Measurements from ENCODE around the gene TRIM34.
"Not testable (repeated sequence)": the region's sequence is repeated elsewhere in the genome, so short reads cannot be mapped to it uniquely, and the experiment has no call there.

The TRIM34 gene

GRCh38 chr11:5620651-5621521 lies 3.9 kb upstream of the TRIM34 start:
- DNase-seq (ENCODE audit: low spot score), result no peak

DNA sequence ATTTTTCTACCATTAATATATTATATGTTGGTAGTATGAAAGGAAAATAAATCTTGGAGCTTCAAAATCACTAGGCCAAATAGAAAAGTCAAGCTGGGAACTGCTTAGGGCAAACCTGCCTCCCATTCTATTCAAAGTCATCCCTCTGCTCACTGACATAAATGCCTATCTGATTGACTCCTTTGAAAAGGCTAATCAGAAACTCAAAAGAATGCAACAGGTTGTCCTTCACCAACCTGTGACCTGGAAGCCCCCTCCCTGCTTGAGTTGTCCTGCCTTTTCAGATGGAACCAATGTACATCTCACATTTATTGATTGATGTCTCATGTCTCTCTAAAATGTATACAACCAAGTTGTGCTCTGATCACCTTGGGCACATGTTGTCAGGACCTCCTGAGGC lies 3.2 kb upstream of the TRIM34 start:
- no peak for DNase-seq (ENCODE audit: low spot score)

DNA sequence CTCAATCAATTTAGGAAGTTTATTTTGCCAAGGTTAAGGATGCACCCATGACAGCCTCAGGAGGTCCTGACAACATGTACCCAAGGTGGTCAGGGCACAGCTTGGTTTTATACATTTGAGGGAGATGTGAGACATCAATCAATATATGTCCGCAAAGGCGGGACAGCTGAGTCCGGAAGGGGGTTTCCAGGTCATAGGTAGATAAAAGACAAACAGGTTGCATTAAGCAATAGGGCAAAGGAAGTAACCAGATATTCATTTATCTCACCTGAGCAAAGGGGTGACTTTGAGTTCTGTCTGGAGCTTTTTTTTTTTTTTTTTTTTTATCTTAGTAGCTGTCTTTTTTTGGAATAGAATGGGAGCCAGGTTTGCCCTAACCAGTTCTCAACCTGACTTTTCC lies 2.0 kb upstream of the TRIM34 start:
- DNase-seq (ENCODE audit: low spot score), result no peak

- DNase-seq (ENCODE audit: low spot score), result no peak
Measured at GRCh38 chr11:5625281-5625680, 480 bp downstream of the TRIM34 start.

- DNase-seq (ENCODE audit: low spot score), result no peak
Measured at GRCh38 chr11:5626196-5626595, 1.4 kb downstream of the TRIM34 start.

DNA sequence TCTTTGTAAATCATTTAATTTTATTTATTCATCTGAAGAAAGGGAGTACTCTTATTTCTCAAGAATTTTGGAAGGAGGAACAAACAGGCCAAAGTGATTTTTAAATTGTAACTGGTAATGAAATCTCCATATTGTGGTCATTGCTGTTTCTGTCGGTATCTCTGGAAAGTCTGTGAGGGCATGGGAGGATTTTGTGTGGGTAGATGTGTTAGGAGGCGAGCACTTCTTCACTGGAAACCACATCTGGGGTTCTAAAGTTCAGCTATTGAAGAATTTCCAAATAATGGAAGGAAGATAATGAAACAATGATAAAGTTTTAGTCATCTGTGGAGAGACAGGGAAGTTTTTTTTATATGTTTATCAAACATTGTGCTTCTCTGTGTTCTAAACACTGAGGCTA lies 6.6 kb downstream of the TRIM34 start:
- no peak for DNase-seq (ENCODE audit: low spot score)

DNA sequence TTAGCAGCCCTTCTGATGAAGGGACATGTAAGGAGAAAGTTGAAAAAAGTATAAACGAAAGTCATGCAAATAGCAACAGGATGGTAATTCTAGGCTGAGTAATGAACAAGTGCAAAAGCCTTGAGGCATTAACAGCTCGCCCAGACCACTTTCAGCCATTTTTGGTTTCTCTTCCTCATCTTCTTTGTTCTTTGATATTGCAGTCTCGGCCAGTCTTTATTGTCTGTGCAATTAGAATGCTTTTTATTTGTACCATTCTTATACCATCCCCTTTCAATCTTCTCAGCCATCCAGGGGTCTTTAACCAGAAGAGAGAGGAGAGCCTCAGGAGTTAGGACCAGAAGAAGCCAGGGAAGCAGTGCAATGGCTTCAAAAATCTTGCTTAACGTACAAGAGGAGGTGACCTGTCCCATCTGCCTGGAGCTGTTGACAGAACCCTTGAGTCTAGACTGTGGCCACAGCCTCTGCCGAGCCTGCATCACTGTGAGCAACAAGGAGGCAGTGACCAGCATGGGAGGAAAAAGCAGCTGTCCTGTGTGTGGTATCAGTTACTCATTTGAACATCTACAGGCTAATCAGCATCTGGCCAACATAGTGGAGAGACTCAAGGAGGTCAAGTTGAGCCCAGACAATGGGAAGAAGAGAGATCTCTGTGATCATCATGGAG lies 7.3 kb downstream of the TRIM34 start:
- no peak for DNase-seq (ENCODE audit: low spot score)

DNA sequence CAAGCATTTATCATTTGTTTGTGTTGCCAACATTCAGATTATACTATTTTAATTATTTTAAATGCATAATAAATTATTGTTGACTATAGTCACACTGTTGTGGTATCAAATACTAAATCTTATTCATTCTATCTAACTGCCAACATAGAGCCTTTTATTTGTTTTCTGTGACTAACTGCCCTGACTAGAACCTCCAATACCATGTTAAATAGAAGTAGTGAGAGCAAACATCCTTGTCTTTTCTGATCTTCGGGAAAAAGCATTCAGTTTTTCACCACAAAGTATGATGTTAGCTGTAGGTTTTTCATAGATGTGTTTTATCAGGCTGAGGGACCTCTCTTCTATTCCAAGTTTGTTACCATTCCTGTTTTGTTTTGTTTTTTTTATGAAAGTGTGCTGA lies 15.2 kb downstream of the TRIM34 start:
- no peak for DNase-seq (ENCODE audit: low spot score)

GRCh38 chr11:5643585-5643984 lies 18.8 kb downstream of the TRIM34 start:
- peak; percentile 30 for DNase-seq (ENCODE audit: low spot score)

GRCh38 chr11:5646139-5646538 lies 21.3 kb downstream of the TRIM34 start:
- DNase-seq (ENCODE audit: low spot score), result no peak

DNA sequence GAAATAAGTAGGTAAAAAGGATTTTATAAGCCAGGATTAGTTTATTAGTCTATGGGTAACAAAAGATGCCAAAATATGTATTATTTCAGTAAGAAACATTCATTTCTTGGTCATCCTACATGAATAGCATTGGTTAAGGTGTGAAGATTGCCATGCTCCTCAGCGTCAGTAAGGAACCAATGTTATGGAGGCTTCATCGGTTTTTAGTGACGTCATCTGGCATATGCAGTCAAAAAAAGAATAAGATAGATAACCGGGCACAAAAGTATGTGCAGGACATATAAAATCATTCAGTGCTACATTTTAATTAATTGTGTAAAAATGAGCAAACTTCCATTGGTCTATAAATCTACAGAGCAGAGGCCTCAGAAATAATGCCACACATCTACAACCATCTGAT lies 30.7 kb downstream of the TRIM34 start:
- no peak for DNase-seq (ENCODE audit: low spot score)

- not testable (repeated sequence) for DNase-seq (ENCODE audit: low spot score)
Measured at GRCh38 chr11:5656956-5657355, 32.2 kb downstream of the TRIM34 start.

GRCh38 chr11:5658318-5658717 lies 33.5 kb downstream of the TRIM34 start:
- DNase-seq (ENCODE audit: low spot score), result no peak

GRCh38 chr11:5663511-5663910 lies 38.7 kb downstream of the TRIM34 start:
- no peak for DNase-seq (ENCODE audit: low spot score)

- no peak for DNase-seq (ENCODE audit: low spot score)
Measured at GRCh38 chr11:5665051-5665570, 40.3 kb downstream of the TRIM34 start.

- DNase-seq (ENCODE audit: low spot score), result no peak
Measured at GRCh38 chr11:5665746-5666401, 41.1 kb downstream of the TRIM34 start.

DNA sequence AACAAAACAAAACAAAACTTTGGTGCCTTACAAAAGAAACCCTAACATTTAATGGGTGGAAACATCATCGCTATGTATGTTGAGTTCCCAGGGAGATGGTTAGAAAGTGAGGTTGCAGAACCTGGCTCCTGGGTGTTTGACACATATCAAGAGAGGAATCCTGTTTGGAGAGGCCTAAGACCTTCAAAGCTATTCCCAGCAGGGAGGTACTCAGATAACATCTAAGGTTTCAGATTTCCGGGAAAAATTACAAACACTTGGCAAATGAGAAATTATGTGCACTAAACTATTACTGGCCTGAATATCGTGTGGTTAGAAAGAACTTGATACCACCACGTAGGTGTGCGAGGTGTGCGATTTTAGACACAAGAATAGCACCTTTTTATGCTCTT lies 41.6 kb downstream of the TRIM34 start:
- no peak for DNase-seq (ENCODE audit: low spot score)

- no peak for DNase-seq (ENCODE audit: low spot score)
Measured at GRCh38 chr11:5671831-5672230, 47.0 kb downstream of the TRIM34 start.

DNA sequence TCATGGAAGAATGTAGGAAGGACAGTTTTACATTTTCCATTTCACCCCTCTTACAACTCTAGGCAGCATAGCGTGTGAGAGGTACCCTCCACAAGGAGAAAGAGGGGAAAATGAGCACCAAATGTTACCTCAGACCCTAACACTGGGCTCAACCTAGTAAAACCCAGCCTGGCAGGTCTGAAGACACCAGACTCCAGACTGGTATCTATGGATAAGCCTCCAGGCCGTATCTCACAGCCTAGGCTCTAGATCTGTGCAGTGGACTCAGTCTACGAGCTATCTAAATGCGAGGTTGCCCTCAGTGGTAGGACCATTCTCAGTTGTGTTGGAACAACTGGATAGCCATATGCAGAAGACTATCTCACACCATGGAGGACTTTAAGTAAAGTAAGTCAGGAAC lies 49.6 kb downstream of the TRIM34 start:
- no peak for DNase-seq (ENCODE audit: low spot score)

DNA sequence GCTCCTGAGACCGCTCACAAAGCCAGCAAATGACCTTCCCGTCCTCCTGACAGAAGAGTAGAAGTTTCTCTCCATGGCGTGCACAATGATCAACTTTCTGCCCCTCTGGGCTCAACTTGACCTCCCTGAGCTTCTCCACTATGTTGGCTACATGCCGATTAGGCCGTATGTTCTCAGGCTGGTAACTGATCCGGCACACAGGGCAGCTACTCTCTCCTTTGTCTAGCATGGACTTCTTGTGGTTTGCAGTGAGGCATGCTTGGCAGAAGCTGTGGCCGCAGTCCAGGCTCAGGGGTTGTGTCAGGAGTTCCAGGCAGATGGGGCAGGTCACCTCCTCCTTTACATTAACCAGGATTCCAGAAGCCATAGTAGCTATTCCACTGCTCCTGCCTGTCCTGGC lies 55.0 kb downstream of the TRIM34 start:
- DNase-seq (ENCODE audit: low spot score), result no peak

DNA sequence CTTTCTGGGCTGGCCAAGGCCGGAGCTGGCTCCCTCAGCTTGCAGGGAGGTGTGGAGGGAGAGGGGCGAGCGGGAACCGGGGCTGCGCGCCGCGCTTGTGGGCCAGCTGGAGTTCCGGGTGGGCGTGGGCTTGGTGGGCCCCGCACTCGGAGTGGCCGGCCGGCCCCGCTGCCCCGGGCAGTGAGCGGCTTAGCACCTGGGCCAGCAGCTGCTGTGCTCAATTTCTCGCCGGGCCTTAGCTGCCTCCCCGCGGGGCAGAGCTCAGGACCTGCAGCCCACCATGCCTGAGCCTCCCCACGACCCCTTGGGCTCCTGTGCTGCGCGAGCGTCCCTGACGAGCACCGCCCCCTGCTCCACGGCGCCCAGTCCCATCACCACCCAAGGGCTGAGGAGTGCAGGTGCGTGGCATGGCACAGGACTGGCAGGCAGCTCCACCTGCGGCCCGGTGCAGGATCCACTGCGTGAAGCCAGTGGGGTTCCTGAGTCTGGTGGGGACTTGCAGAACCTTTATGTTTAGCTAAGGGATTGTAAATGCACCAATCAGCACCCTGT lies 58.2 kb downstream of the TRIM34 start:
- not testable (repeated sequence) for DNase-seq (ENCODE audit: low spot score)

DNA sequence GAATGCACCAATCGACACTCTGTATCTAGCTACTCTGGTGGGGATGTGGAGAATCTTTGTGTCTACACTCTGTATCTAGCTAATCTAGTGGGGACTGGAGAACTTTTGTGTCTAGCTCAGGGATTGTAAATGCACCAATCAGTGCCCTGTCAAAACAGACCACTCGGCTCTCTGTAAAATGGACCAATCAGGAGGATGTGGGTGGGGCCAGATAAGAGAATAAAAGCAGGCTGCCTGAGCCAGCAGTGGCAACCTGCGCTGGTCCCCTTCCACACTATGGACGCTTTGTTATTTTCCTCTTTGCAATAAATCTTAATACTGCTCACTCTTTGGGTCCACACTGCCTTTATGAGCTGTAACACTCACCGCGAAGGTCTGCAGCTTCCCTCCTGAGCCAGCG lies 58.8 kb downstream of the TRIM34 start:
- peak; percentile 13 for DNase-seq (ENCODE audit: low spot score)
